CD4-positive, alpha-beta T cell (primary cell): ENCODE results near the gene RGMA. TPM values are rescaled to one million over a fixed set of nuclear protein-coding genes. Genes with fewer than 3 reads are reported as not detected.

Experiments
- ATAC-seq: fragments of 200-7000 bp; cut with Tn5 transposase; one replicate; pipeline ENCODE4 v1.10.0; 2022; ENCODE audit warnings: mild to moderate bottlenecking; ENCODE audit not compliant: poor library complexity
- CTCF ChIA-PET: fragments of 350-600 bp; sonication (Branson Sonifier 250); formaldehyde crosslinking; loops from one replicate; lab custom pipeline; 2021; ENCODE audit warnings: antibody characterized with exemption, inconsistent platforms; lab: Charles Lee
- POLR2A ChIA-PET: fragments of 350-600 bp; sonication (Branson Sonifier 250); formaldehyde crosslinking; loops from one replicate; lab custom pipeline; 2021; ENCODE audit warnings: antibody characterized with exemption, inconsistent platforms; lab: Charles Lee
- DNase-seq, 14 experiments: peaks; one replicate each; pipeline ENCODE4 v3.0.0-alpha.2; 2013 to 2020; ENCODE audit warnings: mixed read lengths in 2 of 14
- H3K27ac ChIP-seq, 2 donors: one replicate each; pipeline versions ENCODE4 v1.5.1 to v1.7.0; 2013; ENCODE audit warnings: low read length in 2 of 2, low read depth in 1 of 2, mild to moderate bottlenecking in 1 of 2
- H3K27me3 ChIP-seq, 2 experiments: 1 replicate in 1 of 2; 2 replicates in 1 of 2; pipeline versions ENCODE4 v1.6.1 to v1.7.0; 2013; ENCODE audit warnings: low read length in 2 of 2, control low read depth in 1 of 2, mild to moderate bottlenecking in 1 of 2, moderate library complexity in 1 of 2; ENCODE audit not compliant: insufficient read depth in 2 of 2, control insufficient read depth in 1 of 2
- H3K36me3 ChIP-seq: one replicate; pipeline ENCODE4 v1.6.1; 2013; ENCODE audit warnings: low read length, control low read depth; ENCODE audit not compliant: insufficient read depth
- H3K4me1 ChIP-seq: one replicate; pipeline ENCODE4 v1.6.1; 2013; ENCODE audit warnings: low read length, control low read depth; ENCODE audit not compliant: insufficient read depth
- H3K4me3 ChIP-seq: one replicate; pipeline ENCODE4 v1.5.1; 2013; ENCODE audit warnings: mild to moderate bottlenecking, low read length, moderate library complexity
- H3K9me3 ChIP-seq, 2 experiments: 1 replicate in 1 of 2; 2 replicates in 1 of 2; pipeline versions ENCODE4 v1.6.1 to v1.7.0; 2013; ENCODE audit warnings: low read length in 2 of 2, mild to moderate bottlenecking in 2 of 2, control low read depth in 1 of 2, moderate library complexity in 1 of 2; ENCODE audit not compliant: control insufficient read depth in 1 of 2, insufficient read depth in 1 of 2
- H3K27ac Mint-ChIP-seq: one replicate; pipeline ENCODE4 v1.8.0; 2020; ENCODE audit warnings: mixed read lengths
- H3K27me3 Mint-ChIP-seq: one replicate; pipeline ENCODE4 v1.8.0; 2021; ENCODE audit warnings: mixed read lengths
- H3K36me3 Mint-ChIP-seq: one replicate; pipeline ENCODE4 v1.8.0; 2021; ENCODE audit warnings: low read depth, mixed read lengths
- H3K4me1 Mint-ChIP-seq: one replicate; pipeline ENCODE4 v1.8.0; 2021; ENCODE audit warnings: low read depth, mixed read lengths
- H3K4me3 Mint-ChIP-seq: one replicate; pipeline ENCODE4 v1.8.0; 2020; ENCODE audit warnings: mild to moderate bottlenecking, mixed read lengths
- H3K9me3 Mint-ChIP-seq: one replicate; pipeline ENCODE4 v1.8.0; 2020; ENCODE audit warnings: mixed read lengths
- intact Hi-C, 2 experiments: fragments of 100-400 bp; cut with DNase I in 1 of 2; cut with micrococcal nuclease in 1 of 2; formaldehyde crosslinking; loops; one replicate each; pipeline versions ENCODE4 v1.15.1 to v1.9.0; 2023 to 2025; cut with DNase I, micrococcal nuclease
- total RNA-seq, 174 experiments: library from RNA in 2 of 174; stranded (reverse) in 2 of 174; gene quantifications; one replicate each; pipeline ENCODE4 v1.2.3 and lab custom pipeline; 2021 to 2026
- TF ChIP-seq, protein P1 (sequence below): fragments of 200-600 bp; IDR thresholded peaks from one replicate; pipeline ENCODE4 v1.8.0; 2022; ENCODE audit warnings: antibody characterized with exemption, mild to moderate bottlenecking

RGMA gene
- total RNA-seq, 2 experiments from 2014 or later: not detected

DNA sequence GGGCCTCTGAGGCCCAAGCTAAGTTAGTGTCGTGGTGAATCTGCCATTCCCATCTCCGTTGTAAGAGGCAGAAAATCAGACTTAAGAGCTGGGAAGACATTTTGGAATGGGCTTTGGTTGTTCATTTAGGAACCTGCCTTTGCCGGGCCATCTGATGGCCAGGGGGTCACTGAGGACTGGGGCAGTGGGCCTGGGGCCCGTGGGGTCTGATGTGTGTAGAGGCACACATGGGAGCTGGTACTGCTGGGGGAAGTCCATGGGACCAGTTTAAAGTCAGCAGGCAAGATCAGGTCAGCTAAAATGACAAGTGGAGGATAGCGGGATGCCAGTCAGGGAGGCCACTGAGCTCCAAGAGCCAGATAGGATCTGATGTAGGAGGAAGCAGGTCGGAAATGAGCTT is 38.3 kb upstream of the RGMA start:
- Histone ChIP-seq H3K27me3 (no peaks in the 10 kb centered on the region), H3K4me3 (no peak overlapping the region), H3K36me3 (no peaks in the 10 kb centered on the region), H3K9me3 (no peaks in the 10 kb centered on the region), H3K27ac (no peak overlapping the region), H3K4me1 (no peaks in the 10 kb centered on the region)
- H3K27ac Mint-ChIP-seq: no peak overlapping the region
- ChIA-PET CTCF (no interaction called here), POLR2A (no interaction called here)
- DNase-seq: no peak
- ATAC-seq: no peak
- TF ChIP-seq, protein P1, sequence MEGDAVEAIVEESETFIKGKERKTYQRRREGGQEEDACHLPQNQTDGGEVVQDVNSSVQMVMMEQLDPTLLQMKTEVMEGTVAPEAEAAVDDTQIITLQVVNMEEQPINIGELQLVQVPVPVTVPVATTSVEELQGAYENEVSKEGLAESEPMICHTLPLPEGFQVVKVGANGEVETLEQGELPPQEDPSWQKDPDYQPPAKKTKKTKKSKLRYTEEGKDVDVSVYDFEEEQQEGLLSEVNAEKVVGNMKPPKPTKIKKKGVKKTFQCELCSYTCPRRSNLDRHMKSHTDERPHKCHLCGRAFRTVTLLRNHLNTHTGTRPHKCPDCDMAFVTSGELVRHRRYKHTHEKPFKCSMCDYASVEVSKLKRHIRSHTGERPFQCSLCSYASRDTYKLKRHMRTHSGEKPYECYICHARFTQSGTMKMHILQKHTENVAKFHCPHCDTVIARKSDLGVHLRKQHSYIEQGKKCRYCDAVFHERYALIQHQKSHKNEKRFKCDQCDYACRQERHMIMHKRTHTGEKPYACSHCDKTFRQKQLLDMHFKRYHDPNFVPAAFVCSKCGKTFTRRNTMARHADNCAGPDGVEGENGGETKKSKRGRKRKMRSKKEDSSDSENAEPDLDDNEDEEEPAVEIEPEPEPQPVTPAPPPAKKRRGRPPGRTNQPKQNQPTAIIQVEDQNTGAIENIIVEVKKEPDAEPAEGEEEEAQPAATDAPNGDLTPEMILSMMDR: no peak
- no peak overlapping the region for H3K4me3 Mint-ChIP-seq
- no peaks in the 10 kb centered on the region for H3K9me3 Mint-ChIP-seq
- no peaks in the 10 kb centered on the region for H3K36me3 Mint-ChIP-seq
- no peaks in the 10 kb centered on the region for H3K4me1 Mint-ChIP-seq
- intact Hi-C loops: no loop called here
- no peaks in the 10 kb centered on the region for H3K27me3 Mint-ChIP-seq

DNA sequence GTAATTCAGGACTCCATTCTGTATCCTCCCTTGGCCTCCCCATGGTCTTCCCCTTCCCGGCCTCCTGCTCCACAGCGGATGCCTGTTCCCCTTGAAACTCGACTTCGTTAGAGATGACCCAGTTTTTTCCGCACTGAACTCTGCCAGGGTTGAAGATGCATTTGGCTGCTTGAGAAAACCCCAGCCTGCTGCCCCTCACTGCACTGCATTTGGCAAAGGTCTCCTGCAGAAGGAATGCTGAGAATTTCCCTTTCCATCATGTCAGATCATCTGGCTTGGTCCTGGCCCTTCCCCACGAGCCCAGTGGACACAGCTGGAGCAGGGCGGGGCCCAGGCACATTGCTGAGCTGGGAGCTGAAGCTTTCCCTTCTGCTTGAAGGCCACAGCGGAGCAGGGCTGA is 37.6 kb upstream of the RGMA start:
- Histone ChIP-seq H3K4me3 (no peak overlapping the region), H3K9me3 (no peaks in the 10 kb centered on the region), H3K27me3 (no peaks in the 10 kb centered on the region), H3K27ac (no peak overlapping the region), H3K36me3 (no peaks in the 10 kb centered on the region), H3K4me1 (no peaks in the 10 kb centered on the region)
- H3K27me3 Mint-ChIP-seq: no peaks in the 10 kb centered on the region
- DNase-seq (no peak), ATAC-seq (no peak)
- no peaks in the 10 kb centered on the region for H3K9me3 Mint-ChIP-seq
- intact Hi-C loops: no loop called here
- no peaks in the 10 kb centered on the region for H3K4me1 Mint-ChIP-seq
- ChIA-PET POLR2A (no interaction called here), CTCF (no interaction called here)
- TF ChIP-seq, protein P1: no peak
- no peaks in the 10 kb centered on the region for H3K36me3 Mint-ChIP-seq
- no peak overlapping the region for H3K4me3 Mint-ChIP-seq
- no peak overlapping the region for H3K27ac Mint-ChIP-seq

DNA sequence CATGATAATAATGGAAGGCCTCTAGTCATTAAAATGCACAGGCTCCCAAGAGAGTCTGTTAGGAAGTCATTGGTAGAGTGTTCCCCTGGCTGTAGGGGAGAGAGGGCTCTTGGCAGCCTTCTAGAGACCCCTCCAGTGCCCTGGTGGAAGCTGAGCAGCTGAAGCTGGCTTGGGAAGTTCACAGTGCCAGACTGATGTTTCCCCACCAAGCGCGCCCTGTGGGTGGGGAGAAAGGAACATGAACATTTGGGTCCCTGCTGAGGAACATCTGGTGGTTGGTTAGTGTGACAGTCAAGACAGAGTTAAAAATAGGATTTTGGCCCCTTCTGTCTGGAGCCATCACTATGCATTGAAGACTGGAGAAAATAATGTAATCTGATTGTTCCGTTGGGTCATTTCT is 37.1 kb upstream of the RGMA start:
- TF ChIP-seq, protein P1: no peak
- Mint-ChIP-seq H3K27ac (no peak overlapping the region), H3K4me3 (no peak overlapping the region), H3K27me3 (no peaks in the 10 kb centered on the region), H3K9me3 (no peaks in the 10 kb centered on the region), H3K36me3 (no peaks in the 10 kb centered on the region), H3K4me1 (no peaks in the 10 kb centered on the region)
- Histone ChIP-seq H3K27me3 (no peaks in the 10 kb centered on the region), H3K36me3 (no peaks in the 10 kb centered on the region), H3K4me3 (no peak overlapping the region), H3K4me1 (no peaks in the 10 kb centered on the region), H3K27ac (no peak overlapping the region), H3K9me3 (no peaks in the 10 kb centered on the region)
- ATAC-seq (no peak), DNase-seq (no peak)
- POLR2A ChIA-PET: no interaction called here
- intact Hi-C loops: no loop called here
- CTCF ChIA-PET: no interaction called here
